Activated CD8-positive, alpha-beta T cell treated with anti-CD3 and anti-CD28 coated beads for 36 hours (primary cell): ENCODE data around the gene SRCIN1. TPM values are rescaled to one million over a fixed set of nuclear protein-coding genes. Genes with fewer than 3 reads are reported as not detected.
"Not testable (repeated sequence)": the region's sequence is repeated elsewhere in the genome, so short reads cannot be mapped to it uniquely, and the experiment has no call there.

Experiments
- ATAC-seq: fragments of 200-7000 bp; cut with Tn5 transposase; one replicate; pipeline ENCODE4 v1.10.0; 2021; ENCODE audit warnings: mild to moderate bottlenecking, moderate library complexity
- CTCF ChIA-PET: fragments of 350-600 bp; sonication (Branson Sonifier 250); formaldehyde crosslinking; loops from one replicate; lab custom pipeline; 2021; ENCODE audit warnings: antibody characterized with exemption; lab: Charles Lee
- POLR2A ChIA-PET: fragments of 350-600 bp; sonication (Branson Sonifier 250); formaldehyde crosslinking; loops from one replicate; lab custom pipeline; 2021; ENCODE audit warnings: antibody characterized with exemption; lab: Charles Lee
- DNase-seq: peaks from one replicate; pipeline ENCODE4 v3.0.0-alpha.2; 2020
- H3K27ac Mint-ChIP-seq: one replicate; pipeline ENCODE4 v1.8.0; 2021; ENCODE audit warnings: mild to moderate bottlenecking, mixed read lengths
- H3K27me3 Mint-ChIP-seq: one replicate; pipeline ENCODE4 v1.8.0; 2021; ENCODE audit warnings: mixed read lengths
- H3K36me3 Mint-ChIP-seq: one replicate; pipeline ENCODE4 v1.8.0; 2021; ENCODE audit warnings: low read depth, mixed read lengths
- H3K4me1 Mint-ChIP-seq: one replicate; pipeline ENCODE4 v1.8.0; 2021; ENCODE audit warnings: low read depth, mixed read lengths
- H3K4me3 Mint-ChIP-seq: one replicate; pipeline ENCODE4 v1.8.0; 2021; ENCODE audit warnings: mild to moderate bottlenecking, moderate library complexity, mixed read lengths
- H3K9me3 Mint-ChIP-seq: one replicate; pipeline ENCODE4 v1.8.0; 2021; ENCODE audit warnings: mixed read lengths
- intact Hi-C: fragments of 100-400 bp; cut with micrococcal nuclease; formaldehyde crosslinking; loops from one replicate; pipeline ENCODE4 v1.10.0; 2022
- total RNA-seq, 2 experiments: library from RNA; stranded (reverse); gene quantifications; one replicate each; pipeline ENCODE4 v1.2.3, GENCODE V29; 2021
- TF ChIP-seq, protein P1 (sequence below): fragments of 200-600 bp; IDR thresholded peaks from one replicate; pipeline ENCODE4 v1.8.0; 2022; ENCODE audit warnings: antibody characterized with exemption, mild to moderate bottlenecking

Gene SRCIN1
- total RNA-seq, 2 experiments from 2014 or later = 0.74 to 1.1 TPM

DNA sequence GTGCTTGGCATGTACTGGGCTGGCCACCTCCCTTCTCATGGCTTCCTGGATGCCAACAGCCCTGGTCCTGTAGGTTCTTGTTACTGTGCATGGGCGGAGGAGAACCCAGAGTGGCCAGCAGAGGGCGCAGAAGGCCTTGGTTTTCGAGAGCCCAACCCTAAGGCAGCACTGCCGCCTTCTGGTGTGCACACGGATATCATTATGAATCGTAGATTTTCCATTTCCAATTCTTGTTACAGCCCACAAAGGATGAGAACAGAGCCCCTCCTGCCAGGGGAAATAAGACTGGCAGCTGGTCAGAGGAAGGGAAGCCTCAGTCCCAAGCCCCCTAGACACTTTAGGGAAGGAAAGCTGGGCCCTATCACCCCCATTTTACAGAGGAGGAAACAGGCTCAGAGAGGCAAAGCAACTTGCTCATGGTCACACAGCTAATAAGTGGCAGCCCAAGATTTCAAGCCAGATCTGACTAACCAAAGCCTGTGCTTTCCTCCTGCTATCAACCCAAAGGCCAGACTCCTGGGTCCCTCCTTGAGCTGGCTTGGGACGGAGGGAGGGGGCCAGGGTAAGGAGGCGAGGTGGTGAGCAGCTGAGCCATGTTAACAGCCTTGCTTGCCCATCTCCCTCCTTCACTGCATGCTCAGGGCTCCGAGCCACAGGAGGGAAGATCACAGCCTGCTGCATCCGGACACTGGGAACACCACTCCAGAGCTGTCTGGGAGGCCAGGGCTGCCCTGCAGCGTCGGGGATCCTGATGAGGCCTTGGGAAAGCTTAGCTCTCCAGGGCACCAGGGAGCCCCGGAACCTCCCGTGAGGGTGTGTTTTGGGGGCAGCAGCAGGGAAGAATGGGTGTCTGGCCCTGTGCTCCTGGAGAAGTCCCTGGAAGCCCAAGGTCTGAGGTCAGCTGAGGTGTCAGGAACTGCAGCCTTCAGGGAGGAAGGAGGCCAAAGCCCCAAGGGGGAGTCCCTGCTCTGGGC lies 113.4 kb downstream of the SRCIN1 start:
- ATAC-seq = peak; percentile 83
- TF ChIP-seq, protein P1, sequence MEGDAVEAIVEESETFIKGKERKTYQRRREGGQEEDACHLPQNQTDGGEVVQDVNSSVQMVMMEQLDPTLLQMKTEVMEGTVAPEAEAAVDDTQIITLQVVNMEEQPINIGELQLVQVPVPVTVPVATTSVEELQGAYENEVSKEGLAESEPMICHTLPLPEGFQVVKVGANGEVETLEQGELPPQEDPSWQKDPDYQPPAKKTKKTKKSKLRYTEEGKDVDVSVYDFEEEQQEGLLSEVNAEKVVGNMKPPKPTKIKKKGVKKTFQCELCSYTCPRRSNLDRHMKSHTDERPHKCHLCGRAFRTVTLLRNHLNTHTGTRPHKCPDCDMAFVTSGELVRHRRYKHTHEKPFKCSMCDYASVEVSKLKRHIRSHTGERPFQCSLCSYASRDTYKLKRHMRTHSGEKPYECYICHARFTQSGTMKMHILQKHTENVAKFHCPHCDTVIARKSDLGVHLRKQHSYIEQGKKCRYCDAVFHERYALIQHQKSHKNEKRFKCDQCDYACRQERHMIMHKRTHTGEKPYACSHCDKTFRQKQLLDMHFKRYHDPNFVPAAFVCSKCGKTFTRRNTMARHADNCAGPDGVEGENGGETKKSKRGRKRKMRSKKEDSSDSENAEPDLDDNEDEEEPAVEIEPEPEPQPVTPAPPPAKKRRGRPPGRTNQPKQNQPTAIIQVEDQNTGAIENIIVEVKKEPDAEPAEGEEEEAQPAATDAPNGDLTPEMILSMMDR = peak; percentile 67
- not testable (repeated sequence) for H3K27ac Mint-ChIP-seq, H3K27me3 Mint-ChIP-seq, H3K36me3 Mint-ChIP-seq, H3K4me3 Mint-ChIP-seq, H3K9me3 Mint-ChIP-seq, H3K4me1 Mint-ChIP-seq
- intact Hi-C loops = loop anchor here (1.0 to 5.0 kb wide), 3 partner anchors 70 to 175 kb away; no protein-coding TSS in a partner anchor
- peak; percentile 98 for DNase-seq
- ChIA-PET POLR2A (interaction anchor here (1.1 kb wide), 1 partner anchor 175 kb away, joined by 4 read pairs; no protein-coding TSS in a partner anchor), CTCF (interaction anchor here (0.6 to 2.5 kb wide), 12 partner anchors 17 to 175 kb away, joined by 3 to 19 read pairs (median 4); no protein-coding TSS in a partner anchor)

DNA sequence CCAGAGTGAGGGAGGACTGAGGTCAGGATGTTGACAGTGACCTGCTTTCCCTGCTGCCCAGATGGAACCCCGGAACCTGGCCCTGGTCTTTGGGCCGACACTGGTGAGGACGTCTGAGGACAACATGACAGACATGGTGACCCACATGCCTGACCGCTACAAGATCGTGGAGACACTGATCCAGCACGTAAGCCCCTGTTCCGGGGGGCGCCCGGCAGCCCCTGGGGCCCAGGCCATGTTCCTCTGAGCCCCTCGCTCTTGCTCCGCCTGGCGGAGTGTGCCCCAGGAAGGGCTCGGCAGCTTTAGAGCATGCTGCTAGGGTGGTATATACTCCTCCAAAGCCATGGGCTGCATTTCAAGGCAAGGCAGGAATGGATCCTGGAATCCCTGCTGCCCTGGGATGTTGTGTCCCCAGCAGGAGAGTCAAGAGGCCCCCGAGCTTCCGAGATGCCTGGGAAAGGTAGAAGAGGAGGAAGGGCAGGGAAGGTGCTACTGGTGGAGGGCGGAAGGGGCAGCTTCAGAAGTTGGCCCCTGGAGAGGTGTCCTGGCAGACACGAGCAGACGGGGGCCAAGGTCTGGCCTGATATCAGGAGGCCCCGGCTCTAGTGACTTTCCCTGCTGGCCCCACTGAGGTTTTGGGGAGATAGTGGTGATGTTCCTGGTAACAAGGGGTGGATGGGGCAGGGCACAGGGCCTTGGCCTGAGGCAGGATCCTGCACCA lies 114.2 kb downstream of the SRCIN1 start:
- H3K27ac Mint-ChIP-seq, H3K27me3 Mint-ChIP-seq, H3K36me3 Mint-ChIP-seq, ATAC-seq, H3K4me1 Mint-ChIP-seq, H3K4me3 Mint-ChIP-seq, H3K9me3 Mint-ChIP-seq, POLR2A ChIA-PET, DNase-seq: not testable (repeated sequence)
- intact Hi-C loops = loop anchor here (1.0 to 5.0 kb wide), 3 partner anchors 69 to 176 kb away; no protein-coding TSS in a partner anchor
- CTCF ChIA-PET = interaction anchor here (0.6 to 2.5 kb wide), 7 partner anchors 17 to 175 kb away, joined by 3 to 19 read pairs (median 4); no protein-coding TSS in a partner anchor

DNA sequence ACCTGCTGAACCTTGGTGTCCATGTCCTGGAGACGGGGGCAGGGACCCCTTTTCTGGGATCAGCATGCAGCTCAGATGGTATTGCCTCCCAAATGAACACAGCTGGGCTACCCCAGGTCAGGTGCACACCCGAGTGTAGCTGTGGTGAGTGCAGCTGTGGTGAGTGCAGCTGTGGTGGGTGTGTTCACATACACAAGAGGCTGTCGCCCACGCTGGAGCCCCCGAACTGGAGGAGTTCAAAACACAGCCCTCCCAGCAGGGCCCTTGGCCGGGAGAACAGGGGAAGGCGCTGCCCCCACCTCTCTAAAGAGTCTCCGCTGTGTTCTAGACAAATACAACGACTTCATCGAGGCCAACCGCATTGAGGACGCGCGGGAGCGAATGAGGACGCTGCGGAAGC lies 116.0 kb downstream of the SRCIN1 start:
- H3K27ac Mint-ChIP-seq, DNase-seq, POLR2A ChIA-PET, H3K4me3 Mint-ChIP-seq, H3K4me1 Mint-ChIP-seq, H3K9me3 Mint-ChIP-seq, ATAC-seq, H3K36me3 Mint-ChIP-seq, H3K27me3 Mint-ChIP-seq: not testable (repeated sequence)
- CTCF ChIA-PET = interaction anchor here (1.0 to 1.8 kb wide), 3 partner anchors 48 to 178 kb away, joined by 3 to 4 read pairs (median 3); no protein-coding TSS in a partner anchor
- intact Hi-C loops = loop anchor here (5.0 kb wide), 2 partner anchors 67 to 93 kb away; no protein-coding TSS in a partner anchor

DNA sequence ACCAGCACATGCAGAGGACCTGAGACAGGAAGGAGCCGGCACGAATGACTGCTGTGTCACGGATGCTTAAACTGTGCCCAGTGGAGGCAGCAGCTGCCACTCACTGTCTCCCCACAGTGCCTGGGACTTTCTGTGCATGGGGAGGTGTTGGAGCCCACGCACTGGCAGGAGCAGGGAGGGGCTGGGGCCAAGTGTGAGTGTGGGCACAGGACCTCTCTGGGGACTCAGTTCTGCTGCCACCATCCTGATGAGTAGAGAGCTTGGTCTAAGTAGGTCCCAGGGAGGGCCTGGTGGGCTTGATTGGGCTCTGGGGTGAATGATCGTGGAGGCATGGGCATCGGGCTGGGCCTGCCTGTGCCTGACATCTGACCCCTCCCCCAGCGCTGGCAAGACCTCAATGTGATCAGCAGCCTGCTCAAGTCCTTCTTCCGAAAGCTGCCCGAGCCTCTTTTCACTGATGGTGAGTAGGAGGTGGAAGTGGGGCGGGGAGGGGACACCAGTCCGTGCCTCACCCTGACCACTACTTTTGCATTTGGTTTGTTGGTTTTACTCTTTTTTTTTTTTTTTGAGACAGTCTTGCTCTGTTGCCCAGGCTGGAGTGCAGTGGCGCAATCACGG lies 120.0 kb downstream of the SRCIN1 start:
- H3K27me3 Mint-ChIP-seq, H3K4me3 Mint-ChIP-seq, POLR2A ChIA-PET, H3K4me1 Mint-ChIP-seq, H3K36me3 Mint-ChIP-seq, intact Hi-C loops, H3K27ac Mint-ChIP-seq, H3K9me3 Mint-ChIP-seq: not testable (repeated sequence)
- DNase-seq (peak; percentile 58), ATAC-seq (peak; percentile 42)
- CTCF ChIA-PET = interaction anchor here (1.0 to 3.8 kb wide), 3 partner anchors 31 to 71 kb away, joined by 3 to 18 read pairs (median 4); no protein-coding TSS in a partner anchor

DNA sequence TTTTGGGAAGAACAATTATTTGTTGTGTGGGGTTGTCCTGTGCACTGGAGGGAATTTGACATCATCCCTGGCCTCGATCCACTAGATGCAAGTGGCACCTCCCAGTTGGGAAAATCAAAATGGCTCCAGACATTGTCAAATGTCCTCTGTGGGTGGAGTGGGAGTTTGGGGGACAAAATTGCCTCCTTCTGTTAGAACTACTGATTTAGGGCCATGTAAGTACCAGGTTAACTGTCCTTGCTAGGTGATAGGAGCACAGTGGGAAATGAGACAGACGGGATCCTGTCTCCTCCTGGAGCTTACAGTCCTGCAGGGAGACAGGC lies 120.6 kb downstream of the SRCIN1 start:
- Mint-ChIP-seq H3K27ac (no peak overlapping the region), H3K27me3 (no peaks in the 10 kb centered on the region), H3K4me3 (no peak overlapping the region), H3K4me1 (peaks cover 7% of the 10 kb centered on the region), H3K36me3 (no peaks in the 10 kb centered on the region), H3K9me3 (no peaks in the 10 kb centered on the region)
- ChIA-PET POLR2A (no interaction called here), CTCF (interaction anchor here (1.0 to 3.8 kb wide), 3 partner anchors 31 to 62 kb away, joined by 3 to 18 read pairs (median 5); no protein-coding TSS in a partner anchor)
- TF ChIP-seq, protein P1 = no peak
- ATAC-seq (no peak), DNase-seq (no peak)
- intact Hi-C loops = no loop called here
